Gastrocnemius medialis (tissue), 4 donors: Measurements from ENCODE around the gene GPR141.

Experiments used
- CTCF ChIP-seq, 5 experiments: fragments of 450-650 bp in 3 of 5; fragments of 200-600 bp in 2 of 5; sonication (generic) in 2 of 5; IDR thresholded peaks in 4 of 5; conservative IDR thresholded peaks in 1 of 5; 1 replicate in 4 of 5; 2 replicates in 1 of 5; pipeline ENCODE4 v1.5.1; 2016 to 2019; ENCODE audit warnings: antibody characterized with exemption in 5 of 5, mild to moderate bottlenecking in 3 of 5, moderate library complexity in 3 of 5
- POLR2A ChIP-seq, 2 donors: fragments of 450-650 bp; IDR thresholded peaks; one replicate each; pipeline ENCODE4 v1.6.1; 2017; ENCODE audit warnings: antibody characterized with exemption in 2 of 2, mild to moderate bottlenecking in 2 of 2, moderate library complexity in 2 of 2

GRCh38 chr7:37666026-37666799 lies 17.4 kb upstream of the GPR141 start:
- no peak for TF ChIP-seq CTCF (IDR thresholded peaks at IDR 0.05 in 4 of 5, conservative IDR thresholded peaks at IDR 0.05 in 1 of 5)
- no peak for TF ChIP-seq POLR2A (IDR thresholded peaks at IDR 0.05)
